ENCODE results near the gene PCBD2.

Gene PCBD2

GRCh38 chr5:134949316-134949715 is 44.4 kb downstream of the PCBD2 start:
- Histone ChIP-seq H3K36me3 (ENCODE audit: control insufficient read depth in 1 of 2, insufficient read depth in 2 of 2, low read length in 2 of 2) (peaks cover 0 to 3% of the 10 kb centered on the region in 2 donors), H3K4me3 (ENCODE audit: low read depth in 1 of 2, low read length in 2 of 2) (no peak overlapping the region), H3K27ac (ENCODE audit: low read depth, low read length) (no peak overlapping the region), H3K4me1 (ENCODE audit: control insufficient read depth in 1 of 2, insufficient read depth in 2 of 2, low read length in 2 of 2) (no peaks in the 10 kb centered on the region), H3K9ac (ENCODE audit: low read depth in 1 of 2, low read length in 2 of 2) (no peak overlapping the region), H3K9me3 (ENCODE audit: control insufficient read depth in 1 of 2, low read length in 2 of 2) (peaks cover 3 to 5% of the 10 kb centered on the region in 2 donors), H3K27me3 (ENCODE audit: control insufficient read depth in 1 of 2, insufficient read depth in 2 of 2, low read length in 2 of 2) (no peaks in the 10 kb centered on the region)

DNA sequence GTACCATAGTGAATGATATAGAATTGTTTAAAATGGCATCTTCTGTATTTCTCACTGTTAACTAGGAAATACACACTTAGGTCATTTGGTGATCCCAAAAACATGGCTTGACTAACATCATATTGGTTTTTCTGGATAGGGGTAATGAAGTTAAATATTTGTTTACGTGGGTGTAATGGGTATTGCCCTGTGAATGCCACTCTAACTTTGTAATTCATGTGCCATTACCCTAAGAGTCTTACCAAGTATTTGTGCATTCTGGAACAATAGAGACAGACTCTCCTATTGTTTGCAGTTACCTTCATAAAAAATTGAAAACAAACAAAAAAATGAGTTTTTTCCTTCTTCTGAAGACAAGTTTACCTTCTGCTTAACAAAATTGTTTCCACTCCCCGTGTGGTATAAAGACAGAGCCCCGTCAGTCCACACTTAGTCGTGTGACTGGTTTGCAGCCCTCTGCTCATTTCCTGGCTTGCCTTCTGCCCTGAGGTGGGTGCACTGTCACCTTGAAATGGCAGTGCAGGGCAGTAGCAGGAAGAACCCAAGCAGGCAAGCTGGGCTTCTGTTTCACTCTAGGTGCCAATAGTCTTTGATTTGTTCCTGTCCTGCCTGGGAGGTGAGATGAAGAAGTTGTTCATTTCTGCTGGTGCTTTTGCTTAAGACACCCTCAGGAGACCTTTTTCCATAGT is 53.1 kb downstream of the PCBD2 start:
- no peak overlapping the region for H3K27ac ChIP-seq (ENCODE audit: low read depth, low read length)
- H3K9me3 ChIP-seq (ENCODE audit: control insufficient read depth in 1 of 2, low read length in 2 of 2), result peaks cover 3 to 7% of the 10 kb centered on the region in 2 donors
- H3K27me3 ChIP-seq (ENCODE audit: control insufficient read depth in 1 of 2, insufficient read depth in 2 of 2, low read length in 2 of 2), result no peaks in the 10 kb centered on the region
- peaks cover 5 to 17% of the 10 kb centered on the region in 2 donors for H3K36me3 ChIP-seq (ENCODE audit: control insufficient read depth in 1 of 2, insufficient read depth in 2 of 2, low read length in 2 of 2)
- H3K4me1 ChIP-seq (ENCODE audit: control insufficient read depth in 1 of 2, insufficient read depth in 2 of 2, low read length in 2 of 2), result peaks cover 0 to 7% of the 10 kb centered on the region in 2 donors
- H3K4me3 ChIP-seq (ENCODE audit: low read depth in 1 of 2, low read length in 2 of 2), result no peak overlapping the region
- H3K9ac ChIP-seq (ENCODE audit: low read depth in 1 of 2, low read length in 2 of 2), result no peak overlapping the region

DNA sequence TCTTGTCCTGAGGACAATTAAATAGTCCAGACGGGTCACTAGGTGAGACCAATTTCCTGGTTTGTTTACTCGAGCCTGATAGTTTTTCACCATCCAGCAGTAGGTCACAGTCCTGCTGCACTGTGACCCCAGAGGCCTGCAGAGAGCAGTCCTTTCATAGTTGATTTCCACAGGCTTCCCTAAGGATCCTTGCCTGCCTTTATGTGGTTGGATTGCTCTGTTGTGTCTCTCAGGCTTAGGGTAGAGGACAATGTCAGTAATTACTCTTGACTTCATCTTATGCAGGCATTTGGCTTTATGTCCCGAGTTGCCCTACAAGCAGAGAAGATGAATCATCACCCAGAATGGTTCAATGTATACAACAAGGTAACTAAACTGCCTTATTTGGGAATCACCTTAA is 53.8 kb downstream of the PCBD2 start:
- H3K4me1 ChIP-seq (ENCODE audit: control insufficient read depth in 1 of 2, insufficient read depth in 2 of 2, low read length in 2 of 2), result peaks cover 0 to 7% of the 10 kb centered on the region in 2 donors
- no peak overlapping the region for H3K4me3 ChIP-seq (ENCODE audit: low read depth in 1 of 2, low read length in 2 of 2)
- H3K9ac ChIP-seq (ENCODE audit: low read depth in 1 of 2, low read length in 2 of 2), result no peak overlapping the region
- H3K27me3 ChIP-seq (ENCODE audit: control insufficient read depth in 1 of 2, insufficient read depth in 2 of 2, low read length in 2 of 2), result no peaks in the 10 kb centered on the region
- peaks cover 5 to 17% of the 10 kb centered on the region in 2 donors for H3K36me3 ChIP-seq (ENCODE audit: control insufficient read depth in 1 of 2, insufficient read depth in 2 of 2, low read length in 2 of 2)
- peaks cover 3 to 7% of the 10 kb centered on the region in 2 donors for H3K9me3 ChIP-seq (ENCODE audit: control insufficient read depth in 1 of 2, low read length in 2 of 2)
- no peak overlapping the region for H3K27ac ChIP-seq (ENCODE audit: low read depth, low read length)

- peaks cover 0 to 6% of the 10 kb centered on the region in 2 donors for H3K4me1 ChIP-seq (ENCODE audit: control insufficient read depth in 1 of 2, insufficient read depth in 2 of 2, low read length in 2 of 2)
- no peak overlapping the region for H3K9ac ChIP-seq (ENCODE audit: low read depth in 1 of 2, low read length in 2 of 2)
- H3K27ac ChIP-seq (ENCODE audit: low read depth, low read length), result no peak overlapping the region
- peaks cover 10 to 32% of the 10 kb centered on the region in 2 donors for H3K36me3 ChIP-seq (ENCODE audit: control insufficient read depth in 1 of 2, insufficient read depth in 2 of 2, low read length in 2 of 2)
- no peaks in the 10 kb centered on the region for H3K27me3 ChIP-seq (ENCODE audit: control insufficient read depth in 1 of 2, insufficient read depth in 2 of 2, low read length in 2 of 2)
- H3K9me3 ChIP-seq (ENCODE audit: control insufficient read depth in 1 of 2, low read length in 2 of 2), result no peaks in the 10 kb centered on the region
- H3K4me3 ChIP-seq (ENCODE audit: low read depth in 1 of 2, low read length in 2 of 2), result no peak overlapping the region
Measured at GRCh38 chr5:134963098-134963497, 58.2 kb downstream of the PCBD2 start.

DNA sequence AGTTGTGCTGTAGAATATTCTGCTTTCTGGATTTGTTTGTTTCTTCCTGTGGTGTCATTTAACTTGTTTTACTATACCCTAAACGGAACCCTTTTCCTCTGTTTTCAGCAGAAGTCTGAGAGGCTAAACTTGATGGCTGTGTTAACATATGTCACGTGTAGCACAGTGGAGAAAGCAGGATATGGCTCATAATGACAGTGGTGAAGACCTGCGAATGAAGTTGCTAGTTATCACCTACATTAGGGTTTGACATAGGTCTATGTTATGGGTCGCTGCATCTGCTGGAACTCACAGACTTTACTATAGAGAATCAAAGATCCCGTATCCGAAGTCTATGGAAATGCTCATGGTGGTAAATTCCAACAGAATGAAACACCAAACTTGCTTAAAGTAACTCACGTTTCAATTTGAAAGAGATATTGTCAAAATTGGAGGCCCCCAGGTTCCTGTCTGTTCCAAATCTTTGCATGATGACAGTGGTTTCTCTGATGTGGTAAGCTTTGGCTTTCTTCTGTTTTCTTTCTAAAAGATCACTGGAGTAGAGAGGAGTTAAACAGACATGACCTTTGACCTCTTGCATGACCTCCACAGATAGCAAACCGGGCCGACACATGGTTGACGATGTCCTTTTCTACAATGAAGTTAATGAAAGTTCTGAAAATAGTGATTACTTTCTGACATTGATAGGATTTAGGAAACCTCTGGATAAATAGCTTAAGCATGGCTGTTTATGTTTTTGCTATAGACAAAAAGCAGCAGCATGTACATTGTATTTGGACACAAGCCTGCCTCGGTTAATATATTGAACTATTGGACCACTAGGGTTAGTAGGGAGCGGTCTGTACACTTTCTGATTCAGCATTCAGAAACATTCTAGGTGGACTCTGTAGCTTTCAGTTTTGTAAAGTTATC is 59.7 kb downstream of the PCBD2 start:
- no peak overlapping the region for H3K9ac ChIP-seq (ENCODE audit: low read depth in 1 of 2, low read length in 2 of 2)
- no peaks in the 10 kb centered on the region for H3K9me3 ChIP-seq (ENCODE audit: control insufficient read depth in 1 of 2, low read length in 2 of 2)
- H3K27ac ChIP-seq (ENCODE audit: low read depth, low read length), result no peak overlapping the region
- H3K4me1 ChIP-seq (ENCODE audit: control insufficient read depth in 1 of 2, insufficient read depth in 2 of 2, low read length in 2 of 2), result no peaks in the 10 kb centered on the region
- H3K27me3 ChIP-seq (ENCODE audit: control insufficient read depth in 1 of 2, insufficient read depth in 2 of 2, low read length in 2 of 2), result no peaks in the 10 kb centered on the region
- no peak overlapping the region for H3K4me3 ChIP-seq (ENCODE audit: low read depth in 1 of 2, low read length in 2 of 2)
- H3K36me3 ChIP-seq (ENCODE audit: control insufficient read depth in 1 of 2, insufficient read depth in 2 of 2, low read length in 2 of 2), result peaks cover 10 to 33% of the 10 kb centered on the region in 2 donors

GRCh38 chr5:134965271-134965825 is 60.4 kb downstream of the PCBD2 start:
- Histone ChIP-seq H3K27me3 (ENCODE audit: control insufficient read depth in 1 of 2, insufficient read depth in 2 of 2, low read length in 2 of 2) (no peaks in the 10 kb centered on the region), H3K9ac (ENCODE audit: low read depth in 1 of 2, low read length in 2 of 2) (no peak overlapping the region), H3K9me3 (ENCODE audit: control insufficient read depth in 1 of 2, low read length in 2 of 2) (no peaks in the 10 kb centered on the region), H3K4me3 (ENCODE audit: low read depth in 1 of 2, low read length in 2 of 2) (no peak overlapping the region), H3K27ac (ENCODE audit: low read depth, low read length) (no peak overlapping the region), H3K4me1 (ENCODE audit: control insufficient read depth in 1 of 2, insufficient read depth in 2 of 2, low read length in 2 of 2) (no peaks in the 10 kb centered on the region), H3K36me3 (ENCODE audit: control insufficient read depth in 1 of 2, insufficient read depth in 2 of 2, low read length in 2 of 2) (peaks cover 10 to 34% of the 10 kb centered on the region in 2 donors)

DNA sequence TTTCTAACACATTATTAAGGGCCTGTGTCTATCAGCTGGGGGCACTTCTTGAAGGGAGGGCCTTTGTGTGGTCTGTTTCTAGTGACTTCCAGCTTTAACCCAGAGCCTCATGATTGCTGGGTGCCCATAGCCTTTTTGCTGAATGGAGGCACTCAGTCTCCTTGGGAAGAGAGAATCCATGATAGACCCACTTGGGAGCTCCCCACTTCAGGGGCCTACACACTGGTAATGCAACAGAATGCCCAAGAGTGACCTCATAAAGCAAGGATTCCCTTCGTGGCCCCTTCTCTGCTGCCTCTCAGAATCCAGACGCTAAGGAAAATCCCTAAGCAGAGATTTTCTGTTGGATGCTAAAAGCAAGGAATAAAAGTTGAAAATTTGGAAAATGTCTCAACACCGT is 62.7 kb downstream of the PCBD2 start, which contains the start of gene CATSPER3:
CATSPER3 (plus strand) TSS at position 301 of the 400 bp plus-strand sequence; CDS start at position 386, 85 bp downstream.
- H3K27ac ChIP-seq (ENCODE audit: low read depth, low read length), result no peak within 1 kb of the TSS
- no peak within 1 kb of the TSS for H3K4me3 ChIP-seq (ENCODE audit: low read depth in 1 of 2, low read length in 2 of 2)
- H3K9me3 ChIP-seq (ENCODE audit: control insufficient read depth in 1 of 2, low read length in 2 of 2), result no peaks in the 10 kb centered on the region
- H3K4me1 ChIP-seq (ENCODE audit: control insufficient read depth in 1 of 2, insufficient read depth in 2 of 2, low read length in 2 of 2), result no peaks in the 10 kb centered on the region
- H3K9ac ChIP-seq (ENCODE audit: low read depth in 1 of 2, low read length in 2 of 2), result no peak within 1 kb of the TSS
- peaks cover 7 to 22% of the 10 kb centered on the region in 2 donors for H3K36me3 ChIP-seq (ENCODE audit: control insufficient read depth in 1 of 2, insufficient read depth in 2 of 2, low read length in 2 of 2)
- no peaks in the 10 kb centered on the region for H3K27me3 ChIP-seq (ENCODE audit: control insufficient read depth in 1 of 2, insufficient read depth in 2 of 2, low read length in 2 of 2)

DNA sequence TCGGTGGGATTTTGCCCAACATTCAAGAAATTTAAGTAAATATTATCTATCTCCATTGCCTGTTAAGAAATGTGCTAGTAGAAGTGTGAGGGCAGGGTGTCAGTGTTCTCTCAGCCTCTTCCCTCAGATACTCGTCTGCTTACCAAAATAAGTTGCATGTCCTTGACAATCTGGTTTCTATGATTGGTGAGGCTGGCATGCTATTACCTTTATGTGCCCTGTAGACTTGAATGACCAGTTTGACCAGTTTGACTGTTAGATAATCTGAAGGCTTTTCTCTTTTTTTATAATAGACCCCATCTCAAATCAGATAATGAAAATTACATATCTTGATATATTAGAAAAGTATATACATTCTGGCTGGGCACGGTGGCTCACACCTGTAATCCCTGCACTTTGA is 63.1 kb downstream of the PCBD2 start:
- Histone ChIP-seq H3K36me3 (ENCODE audit: control insufficient read depth in 1 of 2, insufficient read depth in 2 of 2, low read length in 2 of 2) (peaks cover 6 to 22% of the 10 kb centered on the region in 2 donors), H3K4me1 (ENCODE audit: control insufficient read depth in 1 of 2, insufficient read depth in 2 of 2, low read length in 2 of 2) (no peaks in the 10 kb centered on the region), H3K9me3 (ENCODE audit: control insufficient read depth in 1 of 2, low read length in 2 of 2) (no peaks in the 10 kb centered on the region), H3K27ac (ENCODE audit: low read depth, low read length) (no peak overlapping the region), H3K27me3 (ENCODE audit: control insufficient read depth in 1 of 2, insufficient read depth in 2 of 2, low read length in 2 of 2) (no peaks in the 10 kb centered on the region), H3K4me3 (ENCODE audit: low read depth in 1 of 2, low read length in 2 of 2) (no peak overlapping the region), H3K9ac (ENCODE audit: low read depth in 1 of 2, low read length in 2 of 2) (no peak overlapping the region)

DNA sequence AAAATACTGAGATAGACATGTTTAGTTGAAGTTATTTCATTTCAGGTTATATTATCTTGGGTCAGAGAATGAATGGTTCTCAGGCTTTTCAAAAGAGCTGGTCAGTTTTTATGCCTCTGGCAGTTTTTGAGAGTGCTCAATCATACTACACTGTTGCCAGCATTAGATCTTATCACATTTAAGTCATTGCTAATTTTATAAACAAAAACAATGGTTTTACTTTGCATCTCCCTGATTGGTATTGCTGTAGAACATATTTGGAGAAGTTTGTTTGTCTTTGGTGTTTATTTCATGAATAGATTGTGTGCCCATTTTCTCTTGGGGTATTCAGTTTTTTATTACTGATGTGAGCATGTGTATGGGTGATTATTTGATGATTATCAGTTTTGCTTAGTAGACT is 64.2 kb downstream of the PCBD2 start:
- H3K4me1 ChIP-seq (ENCODE audit: control insufficient read depth in 1 of 2, insufficient read depth in 2 of 2, low read length in 2 of 2), result no peaks in the 10 kb centered on the region
- no peak overlapping the region for H3K27ac ChIP-seq (ENCODE audit: low read depth, low read length)
- no peaks in the 10 kb centered on the region for H3K27me3 ChIP-seq (ENCODE audit: control insufficient read depth in 1 of 2, insufficient read depth in 2 of 2, low read length in 2 of 2)
- H3K36me3 ChIP-seq (ENCODE audit: control insufficient read depth in 1 of 2, insufficient read depth in 2 of 2, low read length in 2 of 2), result peaks cover 6 to 20% of the 10 kb centered on the region in 2 donors
- H3K9me3 ChIP-seq (ENCODE audit: control insufficient read depth in 1 of 2, low read length in 2 of 2), result no peaks in the 10 kb centered on the region
- no peak overlapping the region for H3K4me3 ChIP-seq (ENCODE audit: low read depth in 1 of 2, low read length in 2 of 2)
- H3K9ac ChIP-seq (ENCODE audit: low read depth in 1 of 2, low read length in 2 of 2), result no peak overlapping the region
